Lung (tissue), 12 donors: Measurements from ENCODE around the gene CTSZ. TPM values are rescaled to one million over a fixed set of nuclear protein-coding genes. Genes with fewer than 3 reads are reported as not detected.
"Not testable (repeated sequence)": the region's sequence is repeated elsewhere in the genome, so short reads cannot be mapped to it uniquely, and the experiment has no call there.

Experiments used
- ATAC-seq: fragments of 200-7000 bp; cut with Tn5 transposase; one replicate; pipeline ENCODE4 v1.9.1; 2020; ENCODE audit warnings: moderate number of reproducible peaks; ENCODE audit not compliant: insufficient read depth, low FRiP score
- DNase-seq, 3 donors: peaks; one replicate each; pipeline ENCODE4 v3.0.0-alpha.2; 2013 to 2017
- H3K27ac ChIP-seq, 2 donors: one replicate each; pipeline ENCODE4 v1.5.1; 2013; ENCODE audit warnings: mild to moderate bottlenecking in 2 of 2, moderate library complexity in 2 of 2, control low read depth in 1 of 2, inconsistent platforms in 1 of 2, low read depth in 1 of 2, low read length in 1 of 2
- H3K27me3 ChIP-seq, 3 donors: one replicate each; pipeline ENCODE4 v1.5.1; 2013; ENCODE audit warnings: low read length in 2 of 3; ENCODE audit not compliant: control insufficient read depth in 3 of 3, insufficient read depth in 3 of 3
- H3K36me3 ChIP-seq, 4 donors: one replicate each; pipeline ENCODE4 v1.5.1; 2013; ENCODE audit warnings: low read length in 4 of 4, mild to moderate bottlenecking in 1 of 4, moderate library complexity in 1 of 4; ENCODE audit not compliant: control insufficient read depth in 4 of 4, insufficient read depth in 4 of 4
- H3K4me1 ChIP-seq, 5 donors: one replicate each; pipeline ENCODE4 v1.5.1; 2013; ENCODE audit warnings: low read length in 5 of 5, mild to moderate bottlenecking in 2 of 5, moderate library complexity in 1 of 5; ENCODE audit not compliant: control insufficient read depth in 5 of 5, insufficient read depth in 5 of 5
- H3K4me3 ChIP-seq: one replicate; pipeline ENCODE4 v1.5.1; 2013; ENCODE audit warnings: mild to moderate bottlenecking, control low read depth, moderate library complexity
- H3K9ac ChIP-seq, 2 donors: one replicate each; pipeline ENCODE4 v1.5.1; 2013; ENCODE audit warnings: low read length in 2 of 2, control low read depth in 1 of 2; ENCODE audit not compliant: insufficient read depth in 1 of 2
- H3K9me3 ChIP-seq, 4 donors: one replicate each; pipeline ENCODE4 v1.5.1; 2013; ENCODE audit warnings: low read length in 3 of 4, mild to moderate bottlenecking in 1 of 4, moderate library complexity in 1 of 4; ENCODE audit not compliant: control insufficient read depth in 4 of 4, insufficient read depth in 3 of 4
- CTCF ChIP-seq: IDR thresholded peaks from 2 replicates; pipeline ENCODE4 v1.5.1; 2012; ENCODE audit warnings: mild to moderate bottlenecking; ENCODE audit errors: control extremely low read depth, extremely low read depth
- WGBS, 2 donors: extraction: QIAGEN DNeasy Blood & Tissue Kit; methylation state at CpG; one replicate each; pipeline ENCODE4 v1.1.7; 2013; 5-methylcytosine and 5-hydroxymethylcytosine counted together
- polyA plus RNA-seq, 2 donors: library from polyadenylated mRNA; stranded (reverse); fragments of 200-250 nt; gene quantifications; one replicate each; pipeline ENCODE4 v1.2.1, GENCODE V29; 2013
- total RNA-seq, 2 donors: library from RNA; depleted of rRNA in 1 of 2; stranded (reverse); fragments of >200 nt in 1 of 2; gene quantifications; one replicate each; pipeline ENCODE4 v1.2.1, GENCODE V29; 2014 to 2021
- donor health status: control.
- donor health status: control.
- donor health status: Bipolar disorder and iron deficiency.
- donor health status: healthy.
- donor health status: DM: yes; HTN: yes; CAD: no.

Gene CTSZ
- total and polyA plus RNA-seq, 4 donors = 105 to 558 (median 291) TPM

GRCh38 chr20:58956078-58956477 is 51.0 kb downstream of the CTSZ start:
- DNase-seq (peak in 1 of 3 donors; percentile 18), ATAC-seq (no peak)
- Histone ChIP-seq H3K4me3 (no peak overlapping the region), H3K27me3 (no peaks in the 10 kb centered on the region), H3K4me1 (no peaks in the 10 kb centered on the region), H3K9ac (no peak overlapping the region), H3K36me3 (no peaks in the 10 kb centered on the region), H3K27ac (no peak overlapping the region), H3K9me3 (no peaks in the 10 kb centered on the region)
- 52 to 72% methylated on average over 8 of the region's 8 CpGs for WGBS, 2 donors
- no peak for TF ChIP-seq CTCF

GRCh38 chr20:58953050-58953449 is 54.0 kb downstream of the CTSZ start:
- ATAC-seq = no peak
- Histone ChIP-seq H3K4me1 (no peaks in the 10 kb centered on the region), H3K4me3 (no peak overlapping the region), H3K36me3 (no peaks in the 10 kb centered on the region), H3K9me3 (no peaks in the 10 kb centered on the region), H3K27me3 (no peaks in the 10 kb centered on the region), H3K27ac (no peak overlapping the region), H3K9ac (no peak overlapping the region)
- DNase-seq = no peak
- TF ChIP-seq CTCF = no peak

GRCh38 chr20:58950603-58951002 is 56.5 kb downstream of the CTSZ start:
- 85% methylated on average over 5 of the region's 5 CpGs for WGBS, 2 donors
- DNase-seq = no peak
- no peaks in the 10 kb centered on the region for H3K27me3 ChIP-seq
- no peak overlapping the region for H3K27ac ChIP-seq
- no peak overlapping the region for H3K9ac ChIP-seq
- no peaks in the 10 kb centered on the region for H3K4me1 ChIP-seq
- H3K9me3 ChIP-seq = no peaks in the 10 kb centered on the region
- ATAC-seq = no peak
- no peaks in the 10 kb centered on the region for H3K36me3 ChIP-seq
- TF ChIP-seq CTCF = no peak
- H3K4me3 ChIP-seq = no peak overlapping the region

GRCh38 chr20:58947797-58948388 is 59.2 kb downstream of the CTSZ start:
- not testable (repeated sequence) for H3K4me1 ChIP-seq, H3K27ac ChIP-seq, H3K9ac ChIP-seq, H3K4me3 ChIP-seq, ATAC-seq, DNase-seq, H3K36me3 ChIP-seq, H3K9me3 ChIP-seq, H3K27me3 ChIP-seq
- 82 to 89% methylated on average over 7 of the region's 7 CpGs for WGBS, 2 donors
